OCI-LY3 (cell line): ENCODE measurements around the gene SIGLEC11.

Experiments
- CTCF ChIP-seq: fragments of 200-600, 300-600 bp; sonication (generic); IDR thresholded peaks from 2 replicates; pipeline ENCODE4 v1.5.1; 2014; ENCODE audit warnings: antibody characterized with exemption, low read length, low read depth
- EZH2phosphoT487 ChIP-seq: fragments of 200-600 bp; shearing (Covaris generic); IDR thresholded peaks from 2 replicates; pipeline ENCODE4 v1.6.1; 2018; ENCODE audit warnings: antibody characterized with exemption, mixed run types, low read depth

GRCh38 chr19:49925486-49925885 lies 35.5 kb downstream of the SIGLEC11 start:
- TF ChIP-seq CTCF (no peak), EZH2phosphoT487 (no peak)
